SK-N-SH (cell line): ENCODE measurements around the gene CLDN9. TPM values are rescaled to one million over a fixed set of nuclear protein-coding genes. Genes with fewer than 3 reads are reported as not detected.

Source experiments
- CTCF ChIA-PET: fragments of 300-600, 350-600 bp; formaldehyde crosslinking; extraction: SDS; loops from one replicate; lab custom pipeline; 2021; lab: Yijun Ruan, JAX
- POLR2A ChIA-PET: fragments of 350-600 bp; sonication (Branson Sonifier 250); formaldehyde crosslinking; extraction: SDS; loops from one replicate; lab custom pipeline; 2020; ENCODE audit warnings: antibody characterized with exemption, inconsistent platforms; lab: Yijun Ruan, JAX
- DNase-seq: peaks from one replicate; pipeline ENCODE4 v3.0.0; 2012
- H2AFZ ChIP-seq: fragments of 200-600 bp; sonication (generic); 2 replicates; pipeline ENCODE4 v1.8.1; 2016; ENCODE audit warnings: antibody characterized with exemption, mild to moderate bottlenecking, low read depth
- H3F3A ChIP-seq: fragments of 200-600 bp; sonication (generic); replicated peaks from 2 replicates; pipeline ENCODE3; 2016; ENCODE audit warnings: antibody characterized with exemption, mild to moderate bottlenecking; ENCODE audit not compliant: insufficient read depth
- H3K27ac ChIP-seq, 2 experiments: fragments of 200-500 bp in 1 of 2; fragments of 200-600 bp in 1 of 2; sonication (Bioruptor generic) in 1 of 2; sonication (generic), shearing (Covaris generic) in 1 of 2; 2 replicates each; pipeline versions ENCODE4 v1.5.1 to v1.6.1; 2014 to 2016; ENCODE audit warnings: low read depth in 2 of 2, inconsistent platforms in 1 of 2, low read length in 1 of 2, mild to moderate bottlenecking in 1 of 2, mixed read lengths in 1 of 2
- H3K27me3 ChIP-seq: fragments of 200-600 bp; sonication (generic), shearing (Covaris generic); 2 replicates; pipeline ENCODE4 v1.6.1; 2016; ENCODE audit warnings: mixed run types; ENCODE audit not compliant: insufficient read depth
- H3K36me3 ChIP-seq, 2 experiments: fragments of 200-500 bp in 1 of 2; fragments of 200-600 bp in 1 of 2; sonication (Bioruptor generic) in 1 of 2; sonication (generic) in 1 of 2; replicated peaks in 1 of 2; 2 replicates each; pipeline versions ENCODE3 to v1.5.1; 2014 to 2016; ENCODE audit warnings: low read length in 1 of 2, mild to moderate bottlenecking in 1 of 2; ENCODE audit not compliant: insufficient read depth in 2 of 2, control insufficient read depth in 1 of 2
- H3K4me1 ChIP-seq, 2 experiments: fragments of 200-500 bp in 1 of 2; fragments of 200-600 bp in 1 of 2; sonication (Bioruptor generic) in 1 of 2; sonication (generic), shearing (Covaris generic) in 1 of 2; 2 replicates each; pipeline versions ENCODE4 v1.5.1 to v1.6.1; 2014 to 2016; ENCODE audit warnings: low read depth in 1 of 2, low read length in 1 of 2, mixed run types in 1 of 2; ENCODE audit not compliant: insufficient read depth in 2 of 2, control insufficient read depth in 1 of 2
- H3K4me2 ChIP-seq: fragments of 200-600 bp; sonication (generic), shearing (Covaris generic); 2 replicates; pipeline ENCODE4 v1.6.1; 2017; ENCODE audit warnings: mixed run types
- H3K4me3 ChIP-seq, 2 experiments: fragments of 200-500 bp in 1 of 2; fragments of 200-600 bp in 1 of 2; sonication (Bioruptor generic) in 1 of 2; sonication (generic), shearing (Covaris generic) in 1 of 2; 2 replicates each; pipeline versions ENCODE4 v1.5.1 to v1.8.1; 2014 to 2016; ENCODE audit warnings: low read depth in 2 of 2, inconsistent platforms in 1 of 2, low read length in 1 of 2, mild to moderate bottlenecking in 1 of 2, mixed read lengths in 1 of 2, moderate library complexity in 1 of 2
- H3K79me2 ChIP-seq: fragments of 200-600 bp; sonication (generic); 2 replicates; pipeline ENCODE4 v1.8.1; 2017; ENCODE audit warnings: mild to moderate bottlenecking; ENCODE audit not compliant: insufficient read depth
- H3K9ac ChIP-seq: fragments of 200-600 bp; sonication (generic); 2 replicates; pipeline ENCODE4 v1.6.1; 2017; ENCODE audit warnings: mixed run types
- H3K9me2 ChIP-seq: fragments of 200-600 bp; sonication (generic); 2 replicates; pipeline ENCODE4 v1.6.1; 2017; ENCODE audit warnings: mixed run types
- H3K9me3 ChIP-seq: fragments of 200-600 bp; sonication (generic); 2 replicates; pipeline ENCODE4 v1.6.1; 2017; ENCODE audit warnings: mixed run types, mild to moderate bottlenecking, moderate library complexity
- H4K20me1 ChIP-seq: fragments of 200-600 bp; sonication (generic); 2 replicates; pipeline ENCODE4 v1.6.1; 2017; ENCODE audit warnings: mild to moderate bottlenecking, mixed run types; ENCODE audit not compliant: insufficient read depth
- EP300 ChIP-seq, 2 experiments: IDR thresholded peaks; 2 replicates each; pipeline versions ENCODE4 v1.4.0 to v1.6.1; 2012; ENCODE audit warnings: borderline replicate concordance in 1 of 2, low read depth in 1 of 2, low read length in 1 of 2
- EZH2phosphoT487 ChIP-seq: fragments of 200-600 bp; sonication (generic); IDR thresholded peaks from 2 replicates; pipeline ENCODE4 v1.6.1; 2017; ENCODE audit warnings: low read depth, mixed run types, mild to moderate bottlenecking, antibody characterized with exemption, moderate library complexity, borderline replicate concordance
- FOSL2 ChIP-seq: IDR thresholded peaks from 2 replicates; pipeline ENCODE4 v1.4.0; 2012; ENCODE audit warnings: low read depth, mild to moderate bottlenecking, moderate library complexity, borderline replicate concordance
- GATA2 ChIP-seq: sonication (generic); formaldehyde crosslinking; IDR thresholded peaks from 2 replicates; pipeline ENCODE4 v1.5.0; 2020; ENCODE audit warnings: mild to moderate bottlenecking, missing genetic modification reagents
- MEF2A ChIP-seq: IDR thresholded peaks from 2 replicates; pipeline ENCODE4 v1.4.0; 2012; ENCODE audit warnings: low read depth, borderline replicate concordance
- NFIC ChIP-seq: IDR thresholded peaks from 2 replicates; pipeline ENCODE4 v1.4.0; 2012; ENCODE audit warnings: borderline replicate concordance
- NRF1 ChIP-seq: IDR thresholded peaks from 2 replicates; pipeline ENCODE4 v1.6.1; 2012; ENCODE audit warnings: low read depth, mild to moderate bottlenecking, low read length
- POLR2AphosphoS5 ChIP-seq: IDR thresholded peaks from 2 replicates; pipeline ENCODE4 v1.6.1; 2012; ENCODE audit warnings: low read depth, low read length
- RXRA ChIP-seq: IDR thresholded peaks from 2 replicates; pipeline ENCODE4 v1.4.0; 2012; ENCODE audit warnings: low read depth, mild to moderate bottlenecking, borderline replicate concordance
- SIN3A ChIP-seq: IDR thresholded peaks from 2 replicates; pipeline ENCODE4 v1.6.1; 2012; ENCODE audit warnings: low read depth, mild to moderate bottlenecking, low read length, moderate library complexity, borderline replicate concordance
- TAF1 ChIP-seq: IDR thresholded peaks from 2 replicates; pipeline ENCODE4 v1.6.1; 2012; ENCODE audit warnings: low read depth, mild to moderate bottlenecking, low read length, moderate library complexity, borderline replicate concordance
- WGBS: methylation state at CpG from one replicate; pipeline ENCODE4 v1.1.6; 2017; ENCODE audit warnings: low lambda C conversion rate; 5-methylcytosine and 5-hydroxymethylcytosine counted together
- polyA plus RNA-seq, 3 experiments: library from polyadenylated mRNA; depleted of rRNA; stranded (reverse); fragments of >200 nt; gene quantifications; 2 replicates each; pipeline ENCODE4 v1.2.3, GENCODE V29; 2012
- TF ChIP-seq, protein P1 (sequence below): IDR thresholded peaks from 2 replicates; pipeline ENCODE4 v1.6.1; 2012; ENCODE audit warnings: mild to moderate bottlenecking, low read depth, low read length, moderate library complexity

Gene CLDN9
- polyA plus RNA-seq, 1 of the 3 experiments (the other 2 are of a cell fraction): 0.08 TPM

DNA sequence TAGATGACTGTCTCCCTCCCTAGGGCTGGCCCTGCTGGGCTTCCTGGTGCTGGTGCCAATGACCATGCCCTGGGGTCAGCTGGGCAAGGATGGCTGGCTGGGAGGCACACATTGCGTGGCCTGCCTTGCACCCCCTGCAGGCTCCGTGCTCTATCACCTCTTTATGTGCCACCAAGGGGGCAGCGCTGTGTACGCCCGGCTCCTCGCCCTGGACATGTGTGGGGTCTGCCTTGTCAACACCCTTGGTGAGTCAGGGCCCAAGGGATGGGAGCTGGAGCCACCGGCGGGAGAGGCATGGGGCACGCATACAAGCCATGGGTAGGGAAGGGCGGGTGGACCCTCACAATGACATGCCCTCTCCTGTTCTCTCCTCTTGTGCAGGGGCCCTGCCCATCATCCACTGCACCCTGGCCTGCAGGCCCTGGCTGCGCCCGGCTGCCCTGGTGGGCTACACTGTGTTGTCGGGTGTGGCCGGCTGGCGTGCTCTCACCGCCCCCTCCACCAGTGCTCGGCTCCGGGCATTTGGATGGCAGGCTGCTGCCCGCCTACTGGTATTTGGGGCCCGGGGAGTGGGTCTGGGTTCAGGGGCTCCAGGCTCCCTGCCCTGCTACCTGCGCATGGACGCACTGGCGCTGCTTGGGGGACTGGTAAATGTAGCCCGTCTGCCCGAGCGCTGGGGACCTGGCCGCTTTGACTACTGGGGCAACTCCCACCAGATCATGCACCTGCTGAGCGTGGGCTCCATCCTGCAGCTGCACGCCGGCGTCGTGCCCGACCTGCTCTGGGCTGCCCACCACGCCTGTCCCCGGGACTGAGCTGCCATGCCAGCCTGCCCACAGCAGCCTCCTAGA, 41.4 kb upstream of the CLDN9 start (continued):
- TF ChIP-seq FOSL2: no peak
- no peak for TF ChIP-seq NFIC
- TF ChIP-seq TAF1: no peak
- TF ChIP-seq GATA2 (CRISPR knock-in tag): no peak
- TF ChIP-seq, protein P1, sequence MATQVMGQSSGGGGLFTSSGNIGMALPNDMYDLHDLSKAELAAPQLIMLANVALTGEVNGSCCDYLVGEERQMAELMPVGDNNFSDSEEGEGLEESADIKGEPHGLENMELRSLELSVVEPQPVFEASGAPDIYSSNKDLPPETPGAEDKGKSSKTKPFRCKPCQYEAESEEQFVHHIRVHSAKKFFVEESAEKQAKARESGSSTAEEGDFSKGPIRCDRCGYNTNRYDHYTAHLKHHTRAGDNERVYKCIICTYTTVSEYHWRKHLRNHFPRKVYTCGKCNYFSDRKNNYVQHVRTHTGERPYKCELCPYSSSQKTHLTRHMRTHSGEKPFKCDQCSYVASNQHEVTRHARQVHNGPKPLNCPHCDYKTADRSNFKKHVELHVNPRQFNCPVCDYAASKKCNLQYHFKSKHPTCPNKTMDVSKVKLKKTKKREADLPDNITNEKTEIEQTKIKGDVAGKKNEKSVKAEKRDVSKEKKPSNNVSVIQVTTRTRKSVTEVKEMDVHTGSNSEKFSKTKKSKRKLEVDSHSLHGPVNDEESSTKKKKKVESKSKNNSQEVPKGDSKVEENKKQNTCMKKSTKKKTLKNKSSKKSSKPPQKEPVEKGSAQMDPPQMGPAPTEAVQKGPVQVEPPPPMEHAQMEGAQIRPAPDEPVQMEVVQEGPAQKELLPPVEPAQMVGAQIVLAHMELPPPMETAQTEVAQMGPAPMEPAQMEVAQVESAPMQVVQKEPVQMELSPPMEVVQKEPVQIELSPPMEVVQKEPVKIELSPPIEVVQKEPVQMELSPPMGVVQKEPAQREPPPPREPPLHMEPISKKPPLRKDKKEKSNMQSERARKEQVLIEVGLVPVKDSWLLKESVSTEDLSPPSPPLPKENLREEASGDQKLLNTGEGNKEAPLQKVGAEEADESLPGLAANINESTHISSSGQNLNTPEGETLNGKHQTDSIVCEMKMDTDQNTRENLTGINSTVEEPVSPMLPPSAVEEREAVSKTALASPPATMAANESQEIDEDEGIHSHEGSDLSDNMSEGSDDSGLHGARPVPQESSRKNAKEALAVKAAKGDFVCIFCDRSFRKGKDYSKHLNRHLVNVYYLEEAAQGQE: no peak
- TF ChIP-seq EP300 (IDR thresholded peaks at IDR 0.05; ENCODE audit: borderline replicate concordance in 1 of 2, low read depth in 1 of 2, low read length in 1 of 2): no peak
- TF ChIP-seq, all 33 proteins: peak for 0

DNA sequence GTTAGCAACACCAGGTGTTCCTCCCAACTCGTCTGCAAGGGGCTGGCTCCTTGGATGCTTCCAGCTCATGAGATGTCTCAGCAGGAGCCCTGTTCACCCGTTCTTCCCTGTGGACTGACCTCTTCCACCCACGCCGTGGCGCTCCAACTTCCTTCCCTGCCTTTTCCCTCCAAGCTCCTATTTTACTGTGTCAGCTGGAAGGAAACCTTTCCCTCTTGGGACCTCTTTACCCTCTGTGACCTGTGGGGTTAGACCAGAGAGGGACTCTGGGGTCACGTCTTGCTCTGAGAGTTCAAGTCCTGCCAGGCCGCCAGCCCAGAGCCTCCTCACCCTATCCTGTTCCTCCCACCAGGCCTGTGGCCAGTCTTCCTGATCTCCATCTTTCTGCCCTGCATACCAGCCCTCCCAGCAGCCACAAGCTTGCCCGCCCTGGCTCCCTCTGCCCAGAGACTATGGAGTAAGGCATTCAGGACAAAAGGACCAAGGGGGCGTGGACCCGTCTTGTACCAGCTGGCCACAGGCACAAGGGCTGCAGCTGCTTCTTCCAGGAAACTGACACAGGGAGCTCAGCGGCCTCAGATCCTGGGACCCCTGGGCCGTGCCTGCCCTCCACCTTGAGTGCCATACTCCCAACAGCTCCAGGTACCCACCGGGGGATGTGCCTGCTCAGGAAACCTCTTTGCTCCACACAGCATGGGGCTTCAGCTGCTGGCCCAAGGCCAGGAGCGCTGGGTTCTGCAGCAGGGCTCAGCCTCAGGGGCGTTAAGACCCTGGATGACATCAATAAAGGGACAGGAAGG, 40.5 kb upstream of the CLDN9 start:
- no peaks in the 10 kb centered on the region for H3K27me3 ChIP-seq
- no peaks in the 10 kb centered on the region for H3K9me2 ChIP-seq
- peaks cover 0 to 36% of the 10 kb centered on the region in 2 experiments; a peak in 1 of 4 replicates for H3K4me1 ChIP-seq
- 76% methylated on average over 11 of the region's 15 CpGs for WGBS
- H3K4me2 ChIP-seq: no peak overlapping the region
- no peak overlapping the region for H2AFZ ChIP-seq
- H3K27ac ChIP-seq: no peak overlapping the region; a peak in 1 of 4 replicates
- CTCF ChIA-PET: interaction anchor here (0.5 to 2.3 kb wide), 8 partner anchors 9 to 59 kb away, joined by 3 to 12 read pairs (median 4); partner anchors contain the start of gene KREMEN2
- H3K9ac ChIP-seq: no peak overlapping the region
- TF ChIP-seq EZH2phosphoT487: no peak
- TF ChIP-seq FOSL2: no peak
- TF ChIP-seq RXRA: no peak
- no peak for TF ChIP-seq POLR2AphosphoS5
- no peak for TF ChIP-seq EP300 (IDR thresholded peaks at IDR 0.05; ENCODE audit: borderline replicate concordance in 1 of 2, low read depth in 1 of 2, low read length in 1 of 2)
- TF ChIP-seq SIN3A: no peak
- no peak for TF ChIP-seq MEF2A
- no peak for TF ChIP-seq NRF1
- TF ChIP-seq, protein P1: no peak
- H3K4me3 ChIP-seq: no peak overlapping the region
- H3K79me2 ChIP-seq: no peaks in the 10 kb centered on the region; the same call in 1 of the 2 replicates
- H3K36me3 ChIP-seq: no peaks in the 10 kb centered on the region
- peaks cover 8% of the 10 kb centered on the region for H3F3A ChIP-seq
- H3K9me3 ChIP-seq: no peaks in the 10 kb centered on the region
- peaks cover 31% of the 10 kb centered on the region; the same call in 1 of the 2 replicates for H4K20me1 ChIP-seq
- POLR2A ChIA-PET: no interaction called here
- DNase-seq: no peak
